ENCODE results near the gene TBC1D12. TPM values are rescaled to one million over a fixed set of nuclear protein-coding genes. Genes with fewer than 3 reads are reported as not detected.

The TBC1D12 gene
- total RNA-seq, 1 donor from 2014 or later: 6.9 TPM

- no peaks in the 10 kb centered on the region for H3K79me2 ChIP-seq (ENCODE audit: low read depth)
- no peaks in the 10 kb centered on the region for H3K27me3 ChIP-seq
Observed at GRCh38 chr10:94425942-94426341, 23.6 kb downstream of the TBC1D12 start.

GRCh38 chr10:94427166-94427565 is 24.8 kb downstream of the TBC1D12 start:
- H3K36me3 ChIP-seq: peaks cover 3% of the 10 kb centered on the region
- H3K4me3 Mint-ChIP-seq: no peak overlapping the region

More at GRCh38 chr10:94425942-94426341, 23.6 kb downstream of the TBC1D12 start:
- Histone ChIP-seq H2AFZ (replicated peaks) (no peak overlapping the region), H3K9me3 (ENCODE audit: low read depth) (no peaks in the 10 kb centered on the region), H4K20me1 (ENCODE audit: low read depth) (no peaks in the 10 kb centered on the region), H3K9ac (no peak overlapping the region), H3K36me3 (peaks cover 3% of the 10 kb centered on the region), H3K4me1 (no peaks in the 10 kb centered on the region), H3K4me2 (no peak overlapping the region), H3F3A (ENCODE audit: low read depth) (no peaks in the 10 kb centered on the region), H3K27ac (no peak overlapping the region), H3K4me3 (no peak overlapping the region)
- no peak for DNase-seq (ENCODE audit: low spot score)
- peaks cover 2% of the 10 kb centered on the region for H3K27me3 Mint-ChIP-seq (ENCODE audit: insufficient read depth, low read depth)
- H3K27ac Mint-ChIP-seq: no peak overlapping the region
- H3K4me1 Mint-ChIP-seq: no peaks in the 10 kb centered on the region
- peaks cover 8% of the 10 kb centered on the region for H3K36me3 Mint-ChIP-seq
- TF ChIP-seq CTCF (IDR thresholded peaks at IDR 0.05): no peak
- H3K4me3 Mint-ChIP-seq: no peak overlapping the region
- peaks cover 15% of the 10 kb centered on the region for H3K9me3 Mint-ChIP-seq

GRCh38 chr10:94428766-94429707 is 26.7 kb downstream of the TBC1D12 start:
- Histone ChIP-seq H3K27ac (no peak overlapping the region), H3K27me3 (no peaks in the 10 kb centered on the region), H3K4me2 (no peak overlapping the region)

More at GRCh38 chr10:94427166-94427565, 24.8 kb downstream of the TBC1D12 start:
- H3K9ac ChIP-seq: no peak overlapping the region
- H4K20me1 ChIP-seq (ENCODE audit: low read depth): no peaks in the 10 kb centered on the region
- no peaks in the 10 kb centered on the region for H3K4me1 Mint-ChIP-seq
- peaks cover 11% of the 10 kb centered on the region for H3K9me3 Mint-ChIP-seq
- no peaks in the 10 kb centered on the region for H3K9me3 ChIP-seq (ENCODE audit: low read depth)
- H3F3A ChIP-seq (ENCODE audit: low read depth): no peaks in the 10 kb centered on the region
- DNase-seq (ENCODE audit: low spot score): no peak
- no peak overlapping the region for H3K4me2 ChIP-seq
- H3K27me3 Mint-ChIP-seq (ENCODE audit: insufficient read depth, low read depth): peaks cover 2% of the 10 kb centered on the region
- peaks cover 8% of the 10 kb centered on the region for H3K36me3 Mint-ChIP-seq
- H3K27ac ChIP-seq: no peak overlapping the region
- H3K79me2 ChIP-seq (ENCODE audit: low read depth): no peaks in the 10 kb centered on the region
- H3K27me3 ChIP-seq: no peaks in the 10 kb centered on the region
- H3K4me3 ChIP-seq: no peak overlapping the region
- no peak overlapping the region for H3K27ac Mint-ChIP-seq
- H2AFZ ChIP-seq (replicated peaks): no peak overlapping the region
- no peaks in the 10 kb centered on the region for H3K4me1 ChIP-seq
- TF ChIP-seq CTCF (IDR thresholded peaks at IDR 0.05): no peak
- no peak for TF ChIP-seq EZH2phosphoT487 (IDR thresholded peaks at IDR 0.05)
- TF ChIP-seq EZH2 (IDR thresholded peaks at IDR 0.05): no peak

More at GRCh38 chr10:94428766-94429707, 26.7 kb downstream of the TBC1D12 start:
- Histone ChIP-seq H3K4me3 (no peak overlapping the region), H4K20me1 (ENCODE audit: low read depth) (no peaks in the 10 kb centered on the region), H3F3A (ENCODE audit: low read depth) (no peaks in the 10 kb centered on the region), H3K9ac (no peak overlapping the region), H3K36me3 (peaks cover 3% of the 10 kb centered on the region), H3K4me1 (no peaks in the 10 kb centered on the region), H2AFZ (replicated peaks) (no peak overlapping the region), H3K79me2 (ENCODE audit: low read depth) (no peaks in the 10 kb centered on the region), H3K9me3 (ENCODE audit: low read depth) (no peaks in the 10 kb centered on the region)
- H3K4me3 Mint-ChIP-seq: no peak overlapping the region
- peaks cover 2% of the 10 kb centered on the region for H3K27me3 Mint-ChIP-seq (ENCODE audit: insufficient read depth, low read depth)
- H3K36me3 Mint-ChIP-seq: peaks cover 8% of the 10 kb centered on the region
- peaks cover 11% of the 10 kb centered on the region for H3K9me3 Mint-ChIP-seq
- no peak overlapping the region for H3K27ac Mint-ChIP-seq
- no peaks in the 10 kb centered on the region for H3K4me1 Mint-ChIP-seq
- no peak for DNase-seq (ENCODE audit: low spot score)
- TF ChIP-seq EZH2 (IDR thresholded peaks at IDR 0.05): no peak
- TF ChIP-seq EZH2phosphoT487 (IDR thresholded peaks at IDR 0.05): no peak
- no peak for TF ChIP-seq CTCF (IDR thresholded peaks at IDR 0.05)

Measured in neural progenitor cell (in vitro differentiated cells).